Activated CD4-positive, alpha-beta T cell treated with anti-CD3 and anti-CD28 coated beads, Interleukin-2, amount 50 U/mL, for 4 hours (primary cell): ENCODE data around the gene BCL3.
A peak's percentile ranks its signal among the peaks of the same experiment; 100 is the strongest.
"Not testable (repeated sequence)": the region's sequence is repeated elsewhere in the genome, so short reads cannot be mapped to it uniquely, and the experiment has no call there.

Experiments used
- DNase-seq, 2 experiments: peaks; one replicate each; pipeline ENCODE4 v3.0.0-alpha.2; 2020

The BCL3 gene

DNA sequence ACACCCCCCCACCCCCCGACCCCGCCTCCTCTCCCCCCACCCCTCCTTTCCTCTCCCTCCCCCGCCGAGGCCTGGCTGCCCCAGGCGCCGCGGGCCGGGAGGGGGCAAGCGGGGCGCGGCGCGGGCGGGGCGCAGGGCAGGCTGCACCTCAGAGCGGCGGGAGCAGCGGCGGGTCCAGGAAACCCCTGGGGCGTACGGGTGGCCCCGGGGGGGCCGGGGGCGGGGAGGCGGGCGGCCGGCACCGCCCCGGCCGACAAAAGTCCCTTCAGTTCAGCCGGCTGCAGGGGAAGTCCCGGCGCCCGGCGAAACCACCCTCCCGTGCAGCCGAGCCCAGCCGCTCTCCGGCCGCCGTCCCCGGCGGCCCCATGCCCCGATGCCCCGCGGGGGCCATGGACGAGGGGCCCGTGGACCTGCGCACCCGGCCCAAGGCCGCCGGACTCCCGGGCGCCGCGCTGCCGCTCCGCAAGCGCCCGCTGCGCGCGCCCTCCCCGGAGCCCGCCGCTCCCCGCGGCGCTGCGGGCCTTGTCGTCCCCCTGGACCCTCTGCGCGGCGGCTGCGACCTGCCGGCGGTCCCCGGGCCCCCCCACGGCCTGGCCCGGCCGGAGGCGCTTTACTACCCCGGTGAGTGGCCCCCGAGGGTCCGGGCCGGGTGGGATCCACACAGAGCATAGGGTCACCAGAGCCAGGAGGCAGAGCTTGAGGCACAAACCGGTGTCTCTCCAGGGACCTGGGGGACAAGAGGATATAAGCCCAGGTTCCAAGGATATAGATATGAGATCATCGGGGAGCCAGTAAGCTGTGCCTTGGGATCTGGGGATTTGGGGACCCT, at the start of gene BCL3:
Gene BCL3, plus strand, starts transcription at position 283 of the 829 bp plus-strand sequence. Its CDS starts 83 bp downstream, at position 366.
- DNase-seq, result peak; percentile 56 to 61

- no peak for DNase-seq
Measured at GRCh38 chr19:44700547-44700946, 48.0 kb upstream of the BCL3 start.

GRCh38 chr19:44701228-44701627, 47.3 kb upstream of the BCL3 start:
- no peak for DNase-seq

DNA sequence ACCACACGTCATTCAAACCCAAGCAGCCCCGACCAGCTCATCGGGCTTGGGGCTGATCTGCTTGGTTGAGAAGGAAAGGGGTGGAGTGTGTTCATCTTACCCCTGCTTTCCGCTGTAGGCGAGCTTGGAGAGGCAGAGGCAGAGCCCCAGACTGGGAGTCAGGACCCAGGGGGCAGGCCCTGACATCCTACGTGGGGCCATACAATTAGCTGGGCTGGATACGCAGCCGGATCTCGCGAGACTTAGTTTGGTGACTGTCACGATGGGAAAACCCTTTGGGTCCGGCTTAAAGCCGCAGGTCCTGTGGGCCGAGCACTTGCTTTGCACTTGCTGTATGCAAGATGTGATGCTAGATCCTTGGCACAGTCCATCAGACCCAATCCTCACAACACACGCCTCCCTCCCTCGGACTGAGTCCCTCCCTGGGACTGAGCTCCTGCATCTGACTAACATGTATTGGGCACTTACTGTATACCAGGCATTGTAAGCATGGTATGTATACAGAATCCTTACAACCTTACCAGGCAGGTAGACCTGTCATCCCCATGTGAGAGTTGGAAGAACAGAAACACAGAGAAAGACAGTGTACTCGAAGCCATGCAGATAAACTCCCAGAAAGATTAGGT, 45.8 kb upstream of the BCL3 start:
- DNase-seq, result no peak

- no peak for DNase-seq
Measured at GRCh38 chr19:44703336-44704078, 45.0 kb upstream of the BCL3 start.

- DNase-seq, result no peak
Measured at GRCh38 chr19:44704982-44705381, 43.5 kb upstream of the BCL3 start.

DNA sequence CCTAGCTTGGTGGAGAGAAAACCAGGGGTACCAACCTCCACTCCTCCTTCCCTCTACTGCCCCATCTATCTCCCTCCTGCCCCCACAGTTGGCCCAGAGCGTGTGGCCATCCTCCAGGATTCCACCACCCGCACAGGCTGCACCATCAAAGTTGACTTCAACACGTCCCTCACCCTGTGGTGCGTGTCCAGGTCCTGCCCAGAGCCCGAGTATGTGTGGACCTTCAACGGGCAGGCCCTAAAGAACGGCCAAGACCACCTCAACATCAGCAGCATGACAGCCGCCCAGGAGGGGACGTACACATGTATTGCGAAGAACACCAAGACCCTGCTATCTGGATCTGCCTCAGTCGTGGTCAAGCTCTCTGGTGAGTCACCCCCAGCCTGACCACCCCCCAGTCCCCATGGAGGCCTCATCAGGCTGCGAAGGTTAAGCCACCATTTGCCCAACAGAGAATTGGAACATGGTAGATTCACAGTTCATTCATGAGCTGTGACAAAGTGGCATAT, 43.0 kb upstream of the BCL3 start:
- no peak for DNase-seq

DNA sequence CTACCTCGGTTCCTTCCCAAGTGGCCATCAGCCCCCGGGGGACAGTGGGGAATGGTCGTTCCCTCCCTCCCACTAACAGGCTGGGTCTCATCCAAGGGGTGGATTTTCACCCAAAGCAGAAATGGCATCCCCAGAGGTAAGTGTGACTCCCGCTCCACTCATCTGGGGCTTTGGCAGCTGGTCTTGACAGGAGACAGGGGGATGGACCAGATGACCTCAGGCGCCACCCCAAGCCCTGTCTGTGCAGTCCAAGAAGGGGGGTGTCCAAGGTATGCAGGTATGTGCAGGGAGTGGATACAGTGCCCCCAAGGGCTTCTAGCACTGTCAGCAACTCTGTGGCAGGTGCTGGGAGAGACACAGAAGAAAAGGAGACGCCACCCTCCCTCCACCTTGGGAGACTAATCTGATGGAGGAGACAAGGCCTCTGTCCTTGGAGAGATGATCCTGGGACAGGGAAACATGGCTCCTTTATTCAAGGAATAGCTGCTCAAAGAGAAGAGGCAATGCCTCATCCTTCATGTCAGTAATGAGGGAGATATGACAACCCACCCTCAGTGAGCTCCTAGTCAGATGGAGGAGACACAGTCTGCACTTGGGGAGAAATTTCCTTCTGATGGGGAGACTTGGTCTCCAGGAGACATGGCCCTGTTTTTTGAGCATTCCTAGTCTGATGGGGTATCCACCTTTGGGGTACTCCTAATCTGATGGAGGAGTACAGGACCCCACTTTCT, 41.8 kb upstream of the BCL3 start:
- DNase-seq, result no peak

- DNase-seq, result no peak
Measured at GRCh38 chr19:44707794-44708193, 40.7 kb upstream of the BCL3 start.

DNA sequence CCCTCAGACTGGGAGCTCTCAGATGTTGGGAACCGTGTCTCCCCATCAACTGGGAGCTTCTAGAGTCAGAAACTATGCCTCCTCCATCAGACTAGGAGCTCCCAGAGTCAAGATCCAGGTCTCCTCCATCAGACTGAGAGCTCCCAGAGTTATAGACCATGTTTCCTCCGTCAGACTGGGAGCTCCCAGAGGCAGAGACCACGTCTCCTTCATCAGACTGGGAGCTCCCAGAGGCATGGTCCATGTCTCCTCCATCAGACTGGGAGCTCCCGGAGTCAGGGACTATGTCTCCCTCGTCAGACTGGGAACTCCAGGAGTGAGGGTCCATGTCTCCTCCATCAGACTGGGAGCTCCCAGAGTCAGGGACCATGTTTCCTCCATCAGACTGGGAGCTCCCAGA, 39.6 kb upstream of the BCL3 start:
- DNase-seq, result no peak

DNA sequence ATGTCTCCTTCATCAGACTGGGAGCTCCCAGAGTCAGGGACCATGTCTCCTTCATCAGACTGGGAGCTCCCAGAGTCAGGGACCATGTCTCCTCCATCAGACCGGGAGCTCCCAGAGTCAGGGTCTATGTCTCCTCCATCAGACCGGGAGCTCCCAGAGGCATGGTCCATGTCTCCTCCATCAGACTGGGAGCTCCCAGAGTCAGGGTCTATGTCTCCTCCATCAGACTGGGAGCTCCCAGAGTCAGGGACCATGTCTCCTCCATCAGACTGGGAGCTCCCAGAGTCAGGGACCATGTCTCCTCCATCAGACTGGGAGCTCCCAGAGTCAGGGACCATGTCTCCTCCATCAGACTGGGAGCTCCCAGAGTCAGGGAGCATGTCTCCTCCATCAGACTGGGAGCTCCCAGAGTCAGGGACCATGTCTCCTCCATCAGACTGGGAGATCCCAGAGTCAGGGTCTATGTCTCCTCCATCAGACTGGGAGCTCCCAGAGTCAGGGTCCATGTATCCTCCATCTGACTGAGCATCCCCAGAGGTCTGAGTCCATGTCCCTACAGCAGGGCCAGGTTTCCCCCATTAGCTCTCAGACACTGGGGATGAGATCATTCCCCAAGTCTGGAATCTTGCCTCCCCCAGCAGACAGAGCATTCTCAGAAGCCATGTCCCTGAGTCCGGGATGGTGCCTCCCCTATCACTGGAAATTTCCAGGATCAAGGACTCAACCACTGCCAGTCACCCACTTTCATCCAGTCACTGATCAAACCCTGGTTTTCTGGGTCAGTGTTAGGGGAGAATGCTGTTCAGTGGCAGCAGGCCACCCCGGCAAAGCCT, 38.9 kb upstream of the BCL3 start:
- DNase-seq, result not testable (repeated sequence)

DNA sequence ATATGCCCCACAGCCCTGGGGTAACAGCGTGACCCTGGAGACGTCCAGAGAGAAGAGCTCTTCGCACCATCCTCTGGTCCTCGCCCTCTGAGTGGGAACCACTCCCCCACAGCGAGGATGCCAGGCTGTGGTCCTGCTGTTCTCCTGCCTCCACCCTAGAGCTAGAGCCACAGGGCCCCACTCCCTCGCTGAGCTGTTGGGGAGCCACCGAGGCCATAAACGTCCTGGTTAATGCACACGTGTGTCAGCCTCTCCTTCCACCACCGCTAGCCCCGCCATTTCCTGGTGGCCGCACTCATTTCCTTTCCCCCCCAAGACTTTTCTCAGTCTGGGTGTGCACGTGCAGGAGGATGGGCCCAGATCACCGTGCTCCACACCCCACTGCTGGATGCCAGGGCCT, 38.0 kb upstream of the BCL3 start:
- no peak for DNase-seq

DNA sequence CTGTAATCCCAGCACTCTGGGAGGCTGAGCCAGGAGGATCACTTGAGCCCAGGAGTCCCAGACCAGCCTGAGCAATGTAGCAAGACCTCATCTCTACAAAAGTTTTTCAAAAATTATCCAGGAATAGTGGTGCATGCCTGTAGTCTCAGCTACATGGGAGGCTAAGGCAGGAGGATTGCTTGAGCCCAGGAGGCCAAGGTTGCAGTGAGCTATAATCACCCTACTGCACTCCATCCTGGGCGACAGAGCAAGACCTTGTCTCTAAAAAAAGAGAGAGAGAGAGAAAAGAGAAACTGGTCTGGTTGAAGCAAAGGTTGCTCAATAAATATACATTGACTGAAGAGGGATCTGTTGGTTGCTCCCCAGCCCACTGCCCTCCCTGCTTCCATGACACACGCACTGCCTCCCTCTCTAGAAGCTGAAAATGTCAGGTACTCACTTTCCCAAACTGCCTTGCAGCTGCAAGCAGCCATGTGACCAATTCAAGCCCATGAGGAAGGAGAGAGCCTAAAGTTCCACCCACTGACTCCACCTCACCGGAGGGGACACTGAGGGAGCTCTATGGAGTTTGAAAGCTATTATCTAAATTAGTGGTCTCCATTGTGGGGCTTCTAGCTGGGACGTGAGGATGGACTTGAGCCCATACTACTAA, 35.5 kb upstream of the BCL3 start:
- DNase-seq, result no peak

- no peak for DNase-seq
Measured at GRCh38 chr19:44714597-44715169, 33.8 kb upstream of the BCL3 start.

GRCh38 chr19:44717603-44718002, 30.9 kb upstream of the BCL3 start:
- no peak for DNase-seq

- DNase-seq, result no peak
Measured at GRCh38 chr19:44718441-44719261, 29.9 kb upstream of the BCL3 start.

DNA sequence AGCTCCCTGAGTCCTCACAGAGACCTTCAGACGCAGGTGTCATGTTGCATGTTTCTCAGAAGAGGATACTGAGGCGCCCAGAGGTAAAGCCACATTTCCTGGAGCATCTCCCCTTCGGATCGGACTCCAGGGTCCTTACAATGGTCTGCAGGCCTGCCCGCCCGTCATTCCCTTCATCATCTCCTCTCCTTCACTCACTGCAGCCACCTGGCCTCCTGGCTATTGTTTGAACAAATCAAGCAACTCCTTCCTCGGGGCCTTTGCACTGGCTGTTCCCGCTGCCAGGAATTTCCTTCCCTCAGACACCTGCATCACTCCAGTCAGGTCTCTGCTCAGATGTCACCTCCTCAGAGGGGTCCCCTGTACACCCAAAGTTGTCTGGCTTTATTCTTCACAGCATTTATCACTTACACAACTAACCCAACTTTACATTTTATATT, 29.2 kb upstream of the BCL3 start:
- no peak for DNase-seq

GRCh38 chr19:44720396-44720795, 28.1 kb upstream of the BCL3 start:
- not testable (repeated sequence) for DNase-seq

- DNase-seq, result no peak
Measured at GRCh38 chr19:44720945-44721344, 27.6 kb upstream of the BCL3 start.

- DNase-seq, result not testable (repeated sequence)
Measured at GRCh38 chr19:44721369-44721768, 27.1 kb upstream of the BCL3 start.
